Measurements from ENCODE around the gene UBE2Z.

- TF ChIP-seq CTCF (tag by site-specific recombination; IDR thresholded peaks at IDR 0.05) (no peak), ZNF394 (tag by site-specific recombination; IDR thresholded peaks at IDR 0.05; ENCODE audit: borderline replicate concordance) (no peak), PBX3 (CRISPR knock-in tag; IDR thresholded peaks at IDR 0.05) (no peak), HIC1 (tag by site-specific recombination; IDR thresholded peaks at IDR 0.05) (no peak), ZNF18 (tag by site-specific recombination; IDR thresholded peaks at IDR 0.05) (no peak), ZNF362 (tag by site-specific recombination; IDR thresholded peaks at IDR 0.05) (no peak), ZNF112 (tag by site-specific recombination; IDR thresholded peaks at IDR 0.05) (no peak), ZNF423 (tag by site-specific recombination; IDR thresholded peaks at IDR 0.05) (no peak)
These were observed 44.7 kb downstream of the UBE2Z start for GRCh38 chr17:48952904-48953303.

Measured in HEK293 (cell line).